ENCODE data around the gene RAPGEF5.

DNA sequence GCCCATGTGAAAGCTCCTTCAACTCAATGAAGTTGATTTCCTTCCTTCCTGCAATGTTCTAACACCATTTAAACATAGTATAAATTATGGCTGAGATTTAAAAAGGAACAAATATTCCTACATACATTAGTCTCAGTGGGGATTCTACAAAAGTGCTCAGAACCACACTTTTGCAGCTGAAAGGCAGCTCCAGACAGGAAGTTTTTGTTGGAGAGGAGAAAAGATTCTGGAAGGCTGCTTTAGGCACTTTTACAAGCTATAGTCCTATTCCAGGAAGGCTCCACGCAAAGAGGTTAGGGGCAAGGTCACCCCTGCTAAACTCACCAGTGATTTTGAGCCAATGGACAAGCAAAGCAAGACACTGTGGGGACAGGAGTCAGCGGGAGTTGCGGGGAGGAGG lies 232.0 kb downstream of the RAPGEF5 start:
- TF ChIP-seq, protein P1, sequence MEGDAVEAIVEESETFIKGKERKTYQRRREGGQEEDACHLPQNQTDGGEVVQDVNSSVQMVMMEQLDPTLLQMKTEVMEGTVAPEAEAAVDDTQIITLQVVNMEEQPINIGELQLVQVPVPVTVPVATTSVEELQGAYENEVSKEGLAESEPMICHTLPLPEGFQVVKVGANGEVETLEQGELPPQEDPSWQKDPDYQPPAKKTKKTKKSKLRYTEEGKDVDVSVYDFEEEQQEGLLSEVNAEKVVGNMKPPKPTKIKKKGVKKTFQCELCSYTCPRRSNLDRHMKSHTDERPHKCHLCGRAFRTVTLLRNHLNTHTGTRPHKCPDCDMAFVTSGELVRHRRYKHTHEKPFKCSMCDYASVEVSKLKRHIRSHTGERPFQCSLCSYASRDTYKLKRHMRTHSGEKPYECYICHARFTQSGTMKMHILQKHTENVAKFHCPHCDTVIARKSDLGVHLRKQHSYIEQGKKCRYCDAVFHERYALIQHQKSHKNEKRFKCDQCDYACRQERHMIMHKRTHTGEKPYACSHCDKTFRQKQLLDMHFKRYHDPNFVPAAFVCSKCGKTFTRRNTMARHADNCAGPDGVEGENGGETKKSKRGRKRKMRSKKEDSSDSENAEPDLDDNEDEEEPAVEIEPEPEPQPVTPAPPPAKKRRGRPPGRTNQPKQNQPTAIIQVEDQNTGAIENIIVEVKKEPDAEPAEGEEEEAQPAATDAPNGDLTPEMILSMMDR (IDR thresholded peaks at IDR 0.05) = no peak
- TF ChIP-seq POLR2A (IDR thresholded peaks at IDR 0.05; ENCODE audit: low read depth) (no peak), EP300 (IDR thresholded peaks at IDR 0.05) (no peak)

Data from esophagus muscularis mucosa (tissue), 4 donors.